Left renal pelvis (tissue), 4 donors: ENCODE measurements around the gene ZMYM2. TPM values are rescaled to one million over a fixed set of nuclear protein-coding genes. Genes with fewer than 3 reads are reported as not detected.
A peak's percentile ranks its signal among the peaks of the same experiment; 100 is the strongest.
"Not testable (repeated sequence)": the region's sequence is repeated elsewhere in the genome, so short reads cannot be mapped to it uniquely, and the experiment has no call there.

Experiments used
- DNase-seq, 4 donors: peaks; one replicate each; pipeline ENCODE4 v3.0.0-alpha.2; 2013; ENCODE audit warnings: low read depth in 4 of 4, low spot score in 3 of 4
- polyA plus RNA-seq, 4 donors: library from polyadenylated mRNA; unstranded; fragments of 120-200 nt; gene quantifications; one replicate each; pipeline ENCODE4 v1.2.1, GENCODE V29; 2013; ENCODE audit not compliant: insufficient read length in 4 of 4

ZMYM2 gene
- 100 to 1,000 TPM in 3 of 4 donors, 10 to 100 TPM in 1; 94.6 to 121 (median 115) TPM for polyA plus RNA-seq

- peak; percentile 91 to 97 (median 94) for DNase-seq
These were observed at the start of gene ZMYM2 for GRCh38 chr13:19958155-19959111. TSS of gene ZMYM2 (plus strand) at chr13:19958727. CDS start at chr13:19993073, 34,346 bp downstream.

- no peak for DNase-seq
These were observed 48.0 kb upstream of the ZMYM2 start for GRCh38 chr13:19910336-19911072.

GRCh38 chr13:19927117-19927748, 31.3 kb upstream of the ZMYM2 start:
- DNase-seq = peak in 1 of 4 donors; percentile 4

GRCh38 chr13:19940106-19940505, 18.4 kb upstream of the ZMYM2 start:
- no peak for DNase-seq

GRCh38 chr13:19950374-19950773, 8.2 kb upstream of the ZMYM2 start:
- no peak for DNase-seq

- no peak for DNase-seq
These were observed 5.7 kb upstream of the ZMYM2 start for GRCh38 chr13:19952850-19953249.

GRCh38 chr13:19955873-19956559, 2.5 kb upstream of the ZMYM2 start:
- no peak for DNase-seq

- DNase-seq = peak; percentile 69 to 74 (median 70)
These were observed 990 bp upstream of the ZMYM2 start for GRCh38 chr13:19957320-19958154.

GRCh38 chr13:19959141-19959830, 759 bp downstream of the ZMYM2 start:
- DNase-seq = peak; percentile 25 to 39 (median 39)

GRCh38 chr13:19959831-19960652, 1.5 kb downstream of the ZMYM2 start:
- DNase-seq = peak; percentile 75 to 79 (median 77)

- DNase-seq = no peak
These were observed 2.1 kb downstream of the ZMYM2 start for GRCh38 chr13:19960653-19960976.

- no peak for DNase-seq
These were observed 3.0 kb downstream of the ZMYM2 start for GRCh38 chr13:19961489-19961888.

GRCh38 chr13:19961924-19962323, 3.4 kb downstream of the ZMYM2 start:
- DNase-seq = no peak

GRCh38 chr13:19962894-19963293, 4.4 kb downstream of the ZMYM2 start:
- DNase-seq = no peak

- DNase-seq = no peak
These were observed 9.1 kb downstream of the ZMYM2 start for GRCh38 chr13:19967621-19968020.

GRCh38 chr13:19974498-19975009, 16.0 kb downstream of the ZMYM2 start:
- not testable (repeated sequence) for DNase-seq

- no peak for DNase-seq
These were observed 20.4 kb downstream of the ZMYM2 start for GRCh38 chr13:19978831-19979437.
